ENCODE results near the gene SORCS1. TPM values are rescaled to one million over a fixed set of nuclear protein-coding genes. Genes with fewer than 3 reads are reported as not detected.

SORCS1 gene
- total RNA-seq, 2 experiments from 2014 or later = not detected

- H3K4me3 Mint-ChIP-seq = no peak overlapping the region
- ChIA-PET POLR2A (no interaction called here), CTCF (no interaction called here)
- H3K9me3 ChIP-seq (ENCODE audit: control insufficient read depth in 1 of 2, insufficient read depth in 1 of 2, low read length in 2 of 2) = peaks cover 0 to 4% of the 10 kb centered on the region in 2 experiments
- H3K4me3 ChIP-seq (ENCODE audit: low read length) = no peak overlapping the region
- H3K36me3 ChIP-seq (ENCODE audit: insufficient read depth, low read length) = no peaks in the 10 kb centered on the region
- no peaks in the 10 kb centered on the region for H3K4me1 Mint-ChIP-seq (ENCODE audit: low read depth)
- H3K27me3 Mint-ChIP-seq = no peaks in the 10 kb centered on the region
- H3K9me3 Mint-ChIP-seq = no peaks in the 10 kb centered on the region
- no peak for DNase-seq
- no peak overlapping the region for H3K27ac Mint-ChIP-seq
- H3K27ac ChIP-seq (ENCODE audit: low read depth in 1 of 2, low read length in 2 of 2) = no peak overlapping the region
- no peak for TF ChIP-seq CTCF (IDR thresholded peaks at IDR 0.05)
- H3K4me1 ChIP-seq (ENCODE audit: insufficient read depth, low read length) = no peaks in the 10 kb centered on the region
- H3K36me3 Mint-ChIP-seq (ENCODE audit: low read depth) = no peaks in the 10 kb centered on the region
- intact Hi-C loops (cut with DNase I, micrococcal nuclease) = no loop called here
- no peaks in the 10 kb centered on the region for H3K27me3 ChIP-seq (ENCODE audit: control insufficient read depth in 1 of 2, insufficient read depth in 2 of 2, low read length in 2 of 2)
- ATAC-seq (ENCODE audit: poor library complexity) = no peak
These were observed 338.7 kb downstream of the SORCS1 start for GRCh38 chr10:106825576-106826364.

GRCh38 chr10:106820579-106820978 lies 343.9 kb downstream of the SORCS1 start:
- Histone ChIP-seq H3K4me1 (ENCODE audit: insufficient read depth, low read length) (no peaks in the 10 kb centered on the region), H3K9me3 (ENCODE audit: control insufficient read depth in 1 of 2, insufficient read depth in 1 of 2, low read length in 2 of 2) (peaks cover 0 to 2% of the 10 kb centered on the region in 2 experiments), H3K27ac (ENCODE audit: low read depth in 1 of 2, low read length in 2 of 2) (no peak overlapping the region), H3K4me3 (ENCODE audit: low read length) (no peak overlapping the region), H3K27me3 (ENCODE audit: control insufficient read depth in 1 of 2, insufficient read depth in 2 of 2, low read length in 2 of 2) (no peaks in the 10 kb centered on the region), H3K36me3 (ENCODE audit: insufficient read depth, low read length) (no peaks in the 10 kb centered on the region)
- TF ChIP-seq CTCF (IDR thresholded peaks at IDR 0.05) = no peak
- DNase-seq = no peak
- H3K36me3 Mint-ChIP-seq (ENCODE audit: low read depth) = no peaks in the 10 kb centered on the region
- H3K27ac Mint-ChIP-seq = no peak overlapping the region
- intact Hi-C loops (cut with DNase I, micrococcal nuclease) = no loop called here
- ChIA-PET POLR2A (no interaction called here), CTCF (no interaction called here)
- ATAC-seq (ENCODE audit: poor library complexity) = no peak
- no peak overlapping the region for H3K4me3 Mint-ChIP-seq
- H3K27me3 Mint-ChIP-seq = no peaks in the 10 kb centered on the region
- H3K9me3 Mint-ChIP-seq = peaks cover 4% of the 10 kb centered on the region
- H3K4me1 Mint-ChIP-seq (ENCODE audit: low read depth) = no peaks in the 10 kb centered on the region

GRCh38 chr10:106819490-106819889 lies 345.0 kb downstream of the SORCS1 start:
- Mint-ChIP-seq H3K4me1 (ENCODE audit: low read depth) (no peaks in the 10 kb centered on the region), H3K27me3 (no peaks in the 10 kb centered on the region), H3K36me3 (ENCODE audit: low read depth) (no peaks in the 10 kb centered on the region), H3K4me3 (no peak overlapping the region), H3K27ac (no peak overlapping the region), H3K9me3 (peaks cover 4% of the 10 kb centered on the region)
- DNase-seq (no peak), ATAC-seq (ENCODE audit: poor library complexity) (no peak)
- intact Hi-C loops (cut with DNase I, micrococcal nuclease) = no loop called here
- POLR2A ChIA-PET = no interaction called here
- no peak overlapping the region for H3K4me3 ChIP-seq (ENCODE audit: low read length)
- H3K9me3 ChIP-seq (ENCODE audit: control insufficient read depth in 1 of 2, insufficient read depth in 1 of 2, low read length in 2 of 2) = peaks cover 0 to 5% of the 10 kb centered on the region in 2 experiments
- no peaks in the 10 kb centered on the region for H3K27me3 ChIP-seq (ENCODE audit: control insufficient read depth in 1 of 2, insufficient read depth in 2 of 2, low read length in 2 of 2)
- TF ChIP-seq CTCF (IDR thresholded peaks at IDR 0.05) = no peak
- no peaks in the 10 kb centered on the region for H3K4me1 ChIP-seq (ENCODE audit: insufficient read depth, low read length)
- H3K36me3 ChIP-seq (ENCODE audit: insufficient read depth, low read length) = no peaks in the 10 kb centered on the region
- CTCF ChIA-PET = no interaction called here
- no peak overlapping the region for H3K27ac ChIP-seq (ENCODE audit: low read depth in 1 of 2, low read length in 2 of 2)

All from CD4-positive, alpha-beta T cell (primary cell).